ENCODE measurements around the gene SLC1A4.
"Not testable (repeated sequence)": the region's sequence is repeated elsewhere in the genome, so short reads cannot be mapped to it uniquely, and the experiment has no call there.

The SLC1A4 gene

DNA sequence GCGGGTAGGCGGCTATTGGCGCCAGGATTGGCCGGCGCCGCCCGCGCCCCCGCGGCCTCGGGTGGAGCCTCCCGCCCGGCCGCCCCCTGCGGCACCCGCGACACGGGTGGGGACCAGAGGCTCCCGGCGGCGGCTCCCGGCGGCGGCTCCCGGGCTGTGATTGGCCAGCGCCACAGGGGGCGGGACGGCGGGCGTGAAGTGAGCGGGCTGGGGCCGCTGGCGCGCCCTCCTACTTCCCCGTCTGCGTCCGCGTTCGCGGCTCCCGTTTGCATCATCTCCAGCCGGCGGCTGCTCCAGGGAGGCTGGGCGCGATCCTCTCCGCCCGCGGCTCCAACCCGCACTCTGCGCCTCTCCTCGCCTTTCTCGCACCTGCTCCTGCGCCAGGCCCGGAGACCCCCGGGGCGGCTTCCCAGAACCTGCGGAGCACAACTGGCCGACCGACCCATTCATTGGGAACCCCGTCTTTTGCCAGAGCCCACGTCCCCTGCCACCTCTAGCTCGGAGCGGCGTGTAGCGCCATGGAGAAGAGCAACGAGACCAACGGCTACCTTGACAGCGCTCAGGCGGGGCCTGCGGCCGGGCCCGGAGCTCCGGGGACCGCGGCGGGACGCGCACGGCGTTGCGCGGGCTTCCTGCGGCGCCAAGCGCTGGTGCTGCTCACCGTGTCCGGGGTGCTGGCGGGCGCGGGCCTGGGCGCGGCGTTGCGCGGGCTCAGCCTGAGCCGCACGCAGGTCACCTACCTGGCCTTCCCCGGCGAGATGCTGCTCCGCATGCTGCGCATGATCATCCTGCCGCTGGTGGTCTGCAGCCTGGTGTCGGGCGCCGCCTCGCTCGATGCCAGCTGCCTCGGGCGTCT lies at the start of gene SLC1A4:
TSS of gene SLC1A4 (plus strand) at position 274 of the 856 bp plus-strand sequence. CDS start at position 519, 245 bp downstream.
- peak; percentile 70 for DNase-seq (ENCODE audit: low read depth)

GRCh38 chr2:64941143-64941542 lies 48.1 kb upstream of the SLC1A4 start:
- DNase-seq (ENCODE audit: low read depth) = no peak

GRCh38 chr2:64941801-64942200 lies 47.4 kb upstream of the SLC1A4 start:
- no peak for DNase-seq (ENCODE audit: low read depth)

- DNase-seq (ENCODE audit: low read depth) = no peak
These were observed 46.5 kb upstream of the SLC1A4 start for GRCh38 chr2:64942693-64943092.

DNA sequence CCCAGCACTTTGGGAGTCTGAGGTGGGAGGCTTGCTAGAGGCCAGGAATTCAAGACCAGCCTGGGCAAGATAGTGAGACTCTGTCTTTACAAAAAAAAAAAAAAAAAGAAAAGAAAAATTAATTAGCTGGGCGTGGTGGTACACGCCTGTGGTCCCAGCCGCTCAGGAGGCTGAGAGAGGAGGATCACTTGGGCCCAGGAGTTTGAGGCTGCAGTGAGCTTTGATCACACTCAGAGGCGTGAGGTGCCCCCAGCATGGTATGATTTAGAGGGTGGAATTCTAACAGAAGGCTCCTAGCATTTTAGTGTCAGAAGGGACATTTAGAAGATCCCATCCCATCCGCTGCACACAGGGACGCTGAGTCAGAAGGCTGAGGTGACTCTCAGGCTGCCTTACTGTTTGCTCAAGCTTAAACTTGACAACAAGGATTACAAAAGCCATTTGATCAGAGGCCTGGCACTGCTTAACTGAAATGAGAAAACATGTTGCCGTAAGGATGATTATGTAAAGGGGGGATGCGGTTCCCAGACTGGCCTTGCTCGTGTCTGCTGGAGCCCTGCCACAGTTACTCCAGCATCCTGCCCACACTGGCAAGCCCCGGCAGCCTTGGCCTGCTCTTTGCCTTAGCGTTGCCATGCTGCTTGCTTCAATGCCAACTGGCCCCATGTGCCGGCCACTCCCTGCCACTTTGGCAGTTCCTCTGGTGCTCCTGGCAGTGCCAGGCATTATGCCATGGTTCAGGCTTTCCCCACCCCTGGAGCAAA lies 45.6 kb upstream of the SLC1A4 start:
- no peak for DNase-seq (ENCODE audit: low read depth)

GRCh38 chr2:64944484-64944883 lies 44.7 kb upstream of the SLC1A4 start:
- no peak for DNase-seq (ENCODE audit: low read depth)

DNA sequence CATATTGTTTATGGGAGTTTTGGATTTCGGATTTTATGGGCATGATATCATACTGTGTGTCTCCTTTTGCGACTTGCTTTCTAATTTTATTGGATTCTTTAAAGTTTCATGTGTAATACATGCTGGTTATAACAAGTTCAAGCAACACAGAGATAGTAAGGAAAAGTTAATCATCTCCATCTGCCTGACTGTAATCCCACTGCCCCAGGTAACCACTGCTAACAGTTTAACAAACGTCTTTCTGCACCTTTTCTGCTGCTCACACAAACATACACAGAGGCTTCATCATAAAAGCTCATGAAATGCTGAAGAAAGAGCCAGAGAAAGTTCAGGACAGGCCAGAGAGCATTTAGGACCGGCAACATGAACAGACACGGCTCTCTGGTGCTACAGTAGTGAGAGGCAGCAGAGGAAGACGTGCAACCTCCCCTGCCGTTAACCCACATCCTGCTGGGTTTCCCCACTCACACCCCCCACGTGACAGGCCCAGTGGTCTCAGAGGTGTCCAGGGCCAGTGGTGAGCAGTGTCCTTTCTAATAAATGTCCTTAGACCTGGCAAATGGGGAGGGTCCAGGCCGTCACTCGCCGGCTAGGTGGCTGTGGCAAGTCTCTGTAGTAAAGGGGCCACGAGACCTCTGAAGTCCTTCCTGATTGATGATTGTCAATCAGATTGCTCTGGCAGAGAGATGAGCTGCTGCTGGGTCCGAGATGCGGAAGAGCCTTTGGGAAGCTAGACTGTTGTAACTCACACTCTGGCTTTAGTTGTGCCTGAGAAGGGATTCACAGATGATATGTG lies 43.0 kb upstream of the SLC1A4 start:
- peak; percentile 34 for DNase-seq (ENCODE audit: low read depth)

DNA sequence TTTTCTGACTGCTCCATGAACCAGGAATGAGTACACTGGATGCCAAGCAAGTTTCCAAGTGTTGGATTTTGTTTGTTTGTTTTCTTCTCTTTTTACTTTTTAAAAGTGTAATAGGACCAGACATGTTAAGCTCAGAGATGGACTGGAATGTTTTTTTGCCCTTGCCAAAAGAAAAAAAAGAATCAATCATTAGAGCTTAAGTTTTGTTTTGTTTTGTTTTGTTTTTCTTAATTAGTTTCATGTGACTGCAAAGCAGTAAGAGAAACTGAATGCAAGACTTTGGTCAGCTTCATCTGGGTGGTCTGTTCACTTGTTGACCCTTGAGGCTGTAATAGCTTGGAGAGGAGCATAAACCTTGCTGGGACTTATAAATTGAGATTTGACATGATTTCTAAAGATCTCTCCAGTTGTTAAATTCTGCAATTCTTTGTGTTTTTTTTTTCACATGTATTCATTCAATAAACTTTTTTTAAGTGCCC lies 42.4 kb upstream of the SLC1A4 start:
- DNase-seq (ENCODE audit: low read depth) = no peak

DNA sequence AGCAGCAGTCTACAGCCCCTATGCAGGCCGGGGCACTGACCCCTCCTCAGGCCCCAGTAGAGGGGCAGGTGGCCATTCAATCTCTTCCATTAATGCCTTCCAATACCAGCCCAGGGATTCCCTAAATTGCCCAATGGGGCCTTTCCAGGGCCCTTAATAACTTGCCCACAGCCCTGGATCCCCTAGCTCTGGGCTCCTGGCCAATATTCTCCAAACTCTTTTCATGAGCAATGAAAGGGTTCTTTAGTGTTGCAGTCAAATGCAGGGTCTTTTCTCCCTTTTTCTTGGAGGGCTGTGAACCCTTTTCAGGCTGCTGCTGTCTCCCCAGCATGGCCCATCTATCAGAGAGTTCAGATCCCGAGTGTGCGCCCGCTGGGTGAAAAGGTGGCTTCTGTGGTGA lies 41.3 kb upstream of the SLC1A4 start:
- DNase-seq (ENCODE audit: low read depth) = no peak

DNA sequence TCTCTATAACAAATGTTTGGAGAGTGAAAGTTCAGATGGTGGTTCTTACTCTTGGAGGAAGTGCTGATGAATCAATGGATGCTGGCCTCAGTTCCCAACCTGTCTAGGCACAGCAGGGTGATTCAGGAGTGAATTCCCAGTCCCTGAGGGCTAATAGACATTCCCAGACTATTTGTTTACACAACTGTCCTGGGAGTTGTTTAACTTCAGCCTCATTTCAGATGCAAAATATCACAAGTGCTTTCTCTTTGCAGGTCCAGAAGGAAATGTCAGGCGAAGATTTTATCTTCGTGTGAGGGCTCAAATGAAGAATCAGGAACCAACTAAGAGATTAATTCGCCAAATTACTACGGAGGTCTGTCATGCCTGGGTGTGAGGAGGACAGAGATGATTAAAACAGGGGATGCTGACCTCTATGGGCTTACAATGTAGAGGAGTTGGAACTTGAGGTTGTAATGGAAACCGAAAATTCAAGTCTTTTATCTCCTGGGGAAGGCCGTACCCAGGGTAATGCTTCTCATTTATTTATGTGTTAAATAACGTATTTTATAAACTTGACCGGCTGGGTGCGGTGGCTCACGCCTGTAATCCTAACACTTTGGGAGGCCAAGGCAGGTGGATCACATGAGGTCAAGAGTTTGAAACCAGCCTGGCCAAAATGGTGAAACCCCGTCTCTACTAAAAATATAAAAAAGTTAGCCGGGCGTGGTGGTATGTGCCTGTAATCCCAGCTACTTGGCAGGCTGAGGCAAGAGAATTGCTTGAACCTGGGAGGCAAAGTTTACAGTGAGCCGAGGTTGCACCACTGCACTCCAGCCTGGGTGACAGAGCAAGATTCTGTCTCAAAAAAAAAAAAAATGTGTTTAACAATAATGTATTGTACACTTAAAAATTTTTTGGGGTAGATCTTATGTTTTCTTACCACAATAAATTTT lies 38.7 kb upstream of the SLC1A4 start:
- DNase-seq (ENCODE audit: low read depth) = no peak

- DNase-seq (ENCODE audit: low read depth) = no peak
These were observed 37.8 kb upstream of the SLC1A4 start for GRCh38 chr2:64951306-64951953.

- DNase-seq (ENCODE audit: low read depth) = no peak
These were observed 37.1 kb upstream of the SLC1A4 start for GRCh38 chr2:64952096-64952495.

- DNase-seq (ENCODE audit: low read depth) = no peak
These were observed 36.4 kb upstream of the SLC1A4 start for GRCh38 chr2:64952511-64953482.

- DNase-seq (ENCODE audit: low read depth) = no peak
These were observed 33.7 kb upstream of the SLC1A4 start for GRCh38 chr2:64955467-64955866.

- DNase-seq (ENCODE audit: low read depth) = no peak
These were observed 31.9 kb upstream of the SLC1A4 start for GRCh38 chr2:64957109-64957903.

DNA sequence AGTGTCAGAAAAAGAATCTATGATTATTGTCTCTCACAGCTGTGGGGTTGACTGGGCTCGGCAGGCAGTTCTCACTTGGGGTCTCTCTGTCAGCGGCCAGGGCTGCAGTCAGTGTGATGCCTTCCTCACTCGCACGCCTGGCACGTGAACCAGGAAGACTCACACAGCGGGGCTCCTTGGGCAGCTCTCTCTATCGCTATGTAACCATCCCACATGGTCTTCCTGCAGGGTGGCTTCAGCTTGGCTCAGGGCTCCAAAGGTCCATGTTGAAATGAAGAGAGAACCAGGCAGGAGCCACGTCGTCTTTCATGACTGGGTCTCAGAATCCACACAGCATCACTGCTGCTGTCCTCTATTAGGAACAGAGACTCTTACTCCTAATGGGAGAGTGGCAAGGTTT lies 30.6 kb upstream of the SLC1A4 start:
- DNase-seq (ENCODE audit: low read depth) = no peak

DNA sequence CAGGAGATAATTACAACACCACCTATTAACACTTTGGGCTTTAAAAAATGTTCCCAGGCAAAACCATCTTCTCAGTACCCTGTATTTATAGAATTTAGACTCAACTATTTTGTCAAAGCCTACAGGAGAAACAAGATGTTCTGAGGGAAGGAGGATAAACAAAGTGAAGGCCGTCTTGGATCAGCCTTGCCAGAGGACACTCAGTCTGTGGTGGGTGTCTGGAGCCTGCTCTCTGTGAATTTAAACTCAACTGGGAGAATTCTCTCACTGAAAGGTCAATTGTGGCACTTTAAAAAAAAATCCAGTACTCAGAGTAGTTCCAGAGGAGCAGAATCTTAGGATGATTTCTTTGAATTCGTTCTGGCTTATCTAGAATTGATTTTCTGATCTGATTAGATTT lies 28.4 kb upstream of the SLC1A4 start:
- no peak for DNase-seq (ENCODE audit: low read depth)

GRCh38 chr2:64963138-64963537 lies 26.1 kb upstream of the SLC1A4 start:
- DNase-seq (ENCODE audit: low read depth) = not testable (repeated sequence)

DNA sequence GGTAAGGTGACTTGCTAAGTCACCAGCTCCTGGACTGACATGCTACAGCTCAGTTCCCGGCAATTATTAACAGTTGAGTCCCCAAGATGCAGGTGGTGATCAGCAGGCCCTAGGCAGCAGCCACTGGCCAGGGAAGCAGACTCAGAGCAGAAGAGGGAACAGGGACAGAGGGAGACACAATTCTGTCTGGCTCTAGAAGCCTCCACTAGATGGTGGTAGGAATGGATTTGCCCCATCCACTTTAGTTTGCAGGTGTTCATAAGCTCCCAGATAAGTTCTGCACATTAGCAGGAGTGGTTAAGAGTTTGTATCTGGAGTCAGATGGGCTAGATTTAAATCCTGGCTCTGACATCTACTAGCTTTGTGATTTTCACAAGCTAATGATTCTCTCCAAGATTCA lies 25.5 kb upstream of the SLC1A4 start:
- no peak for DNase-seq (ENCODE audit: low read depth)

Data from activated gamma-delta T cell treated with anti-CD3 and anti-CD28 coated beads, Interleukin-2, amount 50 U/mL, for 16 hours (primary cell).